HEK293T (cell line): ENCODE results near the gene DRC1.

ENCODE experiments used
- CTCF ChIA-PET: fragments of 350-600 bp; formaldehyde crosslinking; extraction: SDS; loops from one replicate; lab custom pipeline; 2021; ENCODE audit warnings: antibody characterized with exemption, inconsistent platforms; lab: Yijun Ruan, JAX
- POLR2A ChIA-PET: fragments of 350-600 bp; formaldehyde crosslinking; extraction: SDS; loops from one replicate; lab custom pipeline; 2020; ENCODE audit warnings: antibody characterized with exemption, inconsistent platforms; lab: Yijun Ruan, JAX
- DNase-seq: peaks from one replicate; pipeline ENCODE4 v3.0.0; 2012; ENCODE audit warnings: mixed read lengths; ENCODE audit errors: extremely low spot score
- ARNT ChIP-seq: fragments of 450-650 bp; IDR thresholded peaks from 2 replicates; pipeline ENCODE4 v1.6.1; 2017; ENCODE audit warnings: mild to moderate bottlenecking
- BHLHE40 ChIP-seq: fragments of 450-650 bp; IDR thresholded peaks from 2 replicates; pipeline ENCODE4 v1.6.1; 2016; ENCODE audit warnings: mild to moderate bottlenecking, moderate library complexity, borderline replicate concordance
- CTBP1 ChIP-seq: fragments of 450-650 bp; IDR thresholded peaks from 2 replicates; pipeline ENCODE4 v1.6.1; 2016; ENCODE audit warnings: borderline replicate concordance
- ELF4 ChIP-seq: fragments of 450-650 bp; IDR thresholded peaks from 2 replicates; pipeline ENCODE4 v1.6.1; 2017; ENCODE audit warnings: antibody characterized with exemption
- FOXA1 ChIP-seq: fragments of 450-650 bp; IDR thresholded peaks from 2 replicates; pipeline ENCODE4 v1.6.1; 2016; ENCODE audit warnings: mild to moderate bottlenecking
- FOXK2 ChIP-seq: fragments of 450-650 bp; IDR thresholded peaks from 2 replicates; pipeline ENCODE4 v1.6.1; 2016; ENCODE audit warnings: mild to moderate bottlenecking
- FOXM1 ChIP-seq: fragments of 450-650 bp; IDR thresholded peaks from 2 replicates; pipeline ENCODE4 v1.6.1; 2017; ENCODE audit warnings: mild to moderate bottlenecking, borderline replicate concordance
- HDGF ChIP-seq: fragments of 450-650 bp; IDR thresholded peaks from 2 replicates; pipeline ENCODE4 v1.6.1; 2017; ENCODE audit warnings: antibody characterized with exemption, borderline replicate concordance
- L3MBTL2 ChIP-seq: fragments of 450-650 bp; conservative IDR thresholded peaks from 2 replicates; pipeline ENCODE4 v1.6.1; 2016; ENCODE audit warnings: mild to moderate bottlenecking
- LEF1 ChIP-seq: fragments of 450-650 bp; IDR thresholded peaks from 2 replicates; pipeline ENCODE4 v1.6.1; 2017; ENCODE audit warnings: mild to moderate bottlenecking, borderline replicate concordance
- NFRKB ChIP-seq: fragments of 450-650 bp; IDR thresholded peaks from 2 replicates; pipeline ENCODE4 v1.6.1; 2016; ENCODE audit warnings: mild to moderate bottlenecking, moderate library complexity
- PKNOX1 ChIP-seq: fragments of 450-650 bp; IDR thresholded peaks from 2 replicates; pipeline ENCODE4 v1.6.1; 2016
- SP1 ChIP-seq: fragments of 450-650 bp; IDR thresholded peaks from 2 replicates; pipeline ENCODE4 v1.6.1; 2017
- SUZ12 ChIP-seq: fragments of 450-650 bp; IDR thresholded peaks from 2 replicates; pipeline ENCODE4 v1.6.1; 2016; ENCODE audit warnings: mild to moderate bottlenecking
- TARDBP ChIP-seq: fragments of 450-650 bp; IDR thresholded peaks from 2 replicates; pipeline ENCODE4 v1.6.1; 2016
- ZNF384 ChIP-seq: fragments of 450-650 bp; IDR thresholded peaks from 2 replicates; pipeline ENCODE4 v1.6.1; 2016

Gene DRC1

GRCh38 chr2:26457251-26457666, 55.5 kb downstream of the DRC1 start:
- TF ChIP-seq BHLHE40 (no peak), HDGF (no peak), L3MBTL2 (no peak), ZNF384 (no peak), SP1 (no peak), SUZ12 (no peak), FOXK2 (no peak), FOXA1 (no peak), PKNOX1 (no peak)
- POLR2A ChIA-PET, result no interaction called here
- DNase-seq, result no peak
- CTCF ChIA-PET, result no interaction called here

GRCh38 chr2:26457695-26458364, 56.1 kb downstream of the DRC1 start:
- ChIA-PET CTCF (no interaction called here), POLR2A (no interaction called here)
- no peak for DNase-seq
- TF ChIP-seq CTBP1, result no peak
- no peak for TF ChIP-seq ELF4
- no peak for TF ChIP-seq BHLHE40
- TF ChIP-seq SUZ12, result no peak
- no peak for TF ChIP-seq SP1

GRCh38 chr2:26458365-26459042, 56.8 kb downstream of the DRC1 start:
- no peak for DNase-seq
- POLR2A ChIA-PET, result no interaction called here
- TF ChIP-seq ARNT (no peak), SP1 (no peak), CTBP1 (no peak), ZNF384 (no peak), HDGF (no peak), FOXK2 (no peak), LEF1 (no peak), NFRKB (no peak), SUZ12 (no peak)
- CTCF ChIA-PET, result no interaction called here

GRCh38 chr2:26459991-26460612, 58.4 kb downstream of the DRC1 start:
- no peak for DNase-seq
- ChIA-PET POLR2A (no interaction called here), CTCF (interaction anchor here (0.6 to 0.9 kb wide), 2 partner anchors 97 to 177 kb away, joined by 3 to 5 read pairs; no protein-coding TSS in a partner anchor)
- TF ChIP-seq L3MBTL2, result no peak
- TF ChIP-seq SUZ12, result no peak
- no peak for TF ChIP-seq PKNOX1
- TF ChIP-seq NFRKB, result no peak
- TF ChIP-seq CTBP1, result no peak
- no peak for TF ChIP-seq SP1

GRCh38 chr2:26460613-26461031, 58.9 kb downstream of the DRC1 start:
- TF ChIP-seq PKNOX1, result no peak
- TF ChIP-seq ZNF384, result no peak
- TF ChIP-seq LEF1, result no peak
- no peak for TF ChIP-seq ELF4
- no peak for TF ChIP-seq NFRKB
- no peak for TF ChIP-seq FOXM1
- no peak for TF ChIP-seq SP1
- TF ChIP-seq HDGF, result no peak
- no peak for TF ChIP-seq FOXK2
- TF ChIP-seq BHLHE40, result no peak
- ChIA-PET POLR2A (no interaction called here), CTCF (interaction anchor here (0.9 kb wide), 1 partner anchor 98 kb away, joined by 3 read pairs; no protein-coding TSS in a partner anchor)
- no peak for DNase-seq

GRCh38 chr2:26461601-26462023, 59.9 kb downstream of the DRC1 start:
- TF ChIP-seq BHLHE40 (no peak), HDGF (no peak), L3MBTL2 (no peak), ELF4 (no peak), LEF1 (no peak), SUZ12 (no peak), PKNOX1 (no peak), SP1 (no peak), ARNT (no peak), ZNF384 (no peak), TARDBP (no peak)
- CTCF ChIA-PET, result no interaction called here
- POLR2A ChIA-PET, result no interaction called here
- DNase-seq, result no peak
